ENCODE data around the gene ZNF236. TPM values are rescaled to one million over a fixed set of nuclear protein-coding genes. Genes with fewer than 3 reads are reported as not detected.

Gene ZNF236
- total and polyA plus RNA-seq, 2 donors (not counting 3 experiments of a cell fraction or from before 2014, with no cell fraction given): 4.5 to 14.7 TPM

DNA sequence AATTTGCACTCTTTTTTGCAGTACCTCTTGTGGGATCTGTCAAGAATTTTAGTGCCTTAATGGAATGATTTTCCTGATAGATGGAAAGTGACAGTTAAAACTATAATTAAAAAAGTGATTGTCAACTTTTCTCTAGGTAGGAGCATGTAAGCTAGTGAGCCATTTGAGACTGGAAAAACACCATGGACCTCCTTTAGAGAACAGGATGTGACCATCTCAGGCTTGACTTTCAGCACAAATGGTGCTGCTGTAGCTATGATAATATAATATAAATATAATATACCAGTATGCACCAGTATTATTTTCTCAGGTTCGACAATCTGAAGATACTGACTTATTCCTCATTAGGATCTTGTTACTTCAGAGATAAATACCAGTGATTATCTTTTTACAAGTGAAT is 27.8 kb downstream of the ZNF236 start:
- CTCF ChIA-PET: interaction anchor here (0.7 to 1.4 kb wide), 2 partner anchors 19 to 47 kb away, joined by 3 to 4 read pairs; no protein-coding TSS in a partner anchor
- BruUV-seq (replicated peaks): no TSS peak

DNA sequence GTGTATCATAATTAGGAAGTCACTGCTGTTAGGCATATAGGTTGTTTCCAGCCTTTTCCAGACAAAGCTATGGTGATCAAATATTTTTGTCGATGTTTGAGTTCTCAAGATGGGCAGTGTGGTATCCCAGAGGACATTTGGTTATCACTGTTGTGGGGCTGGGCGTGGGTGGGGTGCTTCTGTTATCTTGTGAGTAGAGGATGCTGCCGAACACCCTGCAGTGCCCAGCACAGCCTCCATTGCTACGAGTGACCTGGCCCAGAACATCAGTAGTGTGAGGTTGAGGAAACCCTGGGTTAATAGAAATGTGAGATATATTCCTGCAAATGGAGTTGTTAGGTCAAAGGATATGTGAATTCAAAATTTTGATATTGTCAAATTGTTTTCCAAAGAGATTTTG is 33.2 kb downstream of the ZNF236 start:
- H2AFZ ChIP-seq (ENCODE audit: low read depth, low read length): no peak overlapping the region
- no peaks in the 10 kb centered on the region for H3K4me1 ChIP-seq (ENCODE audit: control insufficient read depth, extremely low read depth, insufficient read depth, low read length)
- no peak overlapping the region for H3K9ac ChIP-seq (replicated peaks; ENCODE audit: extremely low read depth, insufficient read depth, low read length)
- H3K27me3 ChIP-seq (ENCODE audit: control insufficient read depth in 2 of 2, insufficient read depth in 2 of 2, low read length in 2 of 2): no peaks in the 10 kb centered on the region
- no peak overlapping the region for H3K4me2 ChIP-seq (ENCODE audit: insufficient read depth, low read length)
- no peak overlapping the region for H3K4me3 ChIP-seq (replicated peaks in 1 of 3; ENCODE audit: insufficient read depth in 1 of 3, low read depth in 1 of 3, low read length in 3 of 3)
- no peaks in the 10 kb centered on the region for H3K79me2 ChIP-seq (ENCODE audit: control insufficient read depth, insufficient read depth, low read length)
- no TSS peak for BruUV-seq (replicated peaks)
- POLR2A ChIA-PET: no interaction called here
- CTCF ChIA-PET: no interaction called here
- no peaks in the 10 kb centered on the region for H3K9me3 ChIP-seq (replicated peaks; ENCODE audit: control insufficient read depth, insufficient read depth, low read length)
- no peak for TF ChIP-seq JUN (IDR thresholded peaks at IDR 0.05; ENCODE audit: borderline replicate concordance, insufficient read depth, insufficient read length, low read depth)
- no peak for TF ChIP-seq POLR2A (IDR thresholded peaks at IDR 0.05; ENCODE audit: low read depth, low read length)
- TF ChIP-seq, protein P1, sequence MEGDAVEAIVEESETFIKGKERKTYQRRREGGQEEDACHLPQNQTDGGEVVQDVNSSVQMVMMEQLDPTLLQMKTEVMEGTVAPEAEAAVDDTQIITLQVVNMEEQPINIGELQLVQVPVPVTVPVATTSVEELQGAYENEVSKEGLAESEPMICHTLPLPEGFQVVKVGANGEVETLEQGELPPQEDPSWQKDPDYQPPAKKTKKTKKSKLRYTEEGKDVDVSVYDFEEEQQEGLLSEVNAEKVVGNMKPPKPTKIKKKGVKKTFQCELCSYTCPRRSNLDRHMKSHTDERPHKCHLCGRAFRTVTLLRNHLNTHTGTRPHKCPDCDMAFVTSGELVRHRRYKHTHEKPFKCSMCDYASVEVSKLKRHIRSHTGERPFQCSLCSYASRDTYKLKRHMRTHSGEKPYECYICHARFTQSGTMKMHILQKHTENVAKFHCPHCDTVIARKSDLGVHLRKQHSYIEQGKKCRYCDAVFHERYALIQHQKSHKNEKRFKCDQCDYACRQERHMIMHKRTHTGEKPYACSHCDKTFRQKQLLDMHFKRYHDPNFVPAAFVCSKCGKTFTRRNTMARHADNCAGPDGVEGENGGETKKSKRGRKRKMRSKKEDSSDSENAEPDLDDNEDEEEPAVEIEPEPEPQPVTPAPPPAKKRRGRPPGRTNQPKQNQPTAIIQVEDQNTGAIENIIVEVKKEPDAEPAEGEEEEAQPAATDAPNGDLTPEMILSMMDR (IDR thresholded peaks at IDR 0.05; ENCODE audit: extremely low read depth in 1 of 2, insufficient read depth in 1 of 2, low read depth in 1 of 2, low read length in 2 of 2): no peak
- dilution Hi-C loops (cut with MboI; ENCODE audit: extremely low pct_ligation_motif_present, low sequenced_read_pairs) (no loop called here), intact Hi-C loops (cut with micrococcal nuclease) (no loop called here)
- H3K36me3 ChIP-seq (ENCODE audit: control insufficient read depth in 2 of 2, extremely low read depth in 1 of 2, insufficient read depth in 2 of 2, low read length in 2 of 2): peaks cover 0 to 2% of the 10 kb centered on the region in 2 experiments
- DNase-seq (ENCODE audit: low read depth, low spot score) (no peak), FAIRE-seq (no peak)
- H3K9me1 ChIP-seq (replicated peaks; ENCODE audit: control insufficient read depth, extremely low read depth, insufficient read depth, low read length): no peaks in the 10 kb centered on the region
- H3K27ac ChIP-seq (ENCODE audit: insufficient read depth, low read depth, low read length): no peak overlapping the region
- no peaks in the 10 kb centered on the region for H4K20me1 ChIP-seq (replicated peaks; ENCODE audit: control insufficient read depth, extremely low read depth, insufficient read depth, low read length)

More for the DNA sequence above, 27.8 kb downstream of the ZNF236 start:
- no peak overlapping the region for H3K27ac ChIP-seq (ENCODE audit: insufficient read depth, low read depth, low read length)
- intact Hi-C loops (cut with micrococcal nuclease) (no loop called here), dilution Hi-C loops (cut with MboI; ENCODE audit: extremely low pct_ligation_motif_present, low sequenced_read_pairs) (no loop called here)
- H2AFZ ChIP-seq (ENCODE audit: low read depth, low read length): no peak overlapping the region
- no peaks in the 10 kb centered on the region for H3K4me1 ChIP-seq (ENCODE audit: control insufficient read depth, extremely low read depth, insufficient read depth, low read length)
- no peak overlapping the region for H3K4me3 ChIP-seq (replicated peaks in 1 of 3; ENCODE audit: insufficient read depth in 1 of 3, low read depth in 1 of 3, low read length in 3 of 3)
- H3K79me2 ChIP-seq (ENCODE audit: control insufficient read depth, insufficient read depth, low read length): peaks cover 18% of the 10 kb centered on the region
- H4K20me1 ChIP-seq (replicated peaks; ENCODE audit: control insufficient read depth, extremely low read depth, insufficient read depth, low read length): no peaks in the 10 kb centered on the region
- no peaks in the 10 kb centered on the region for H3K27me3 ChIP-seq (ENCODE audit: control insufficient read depth in 2 of 2, insufficient read depth in 2 of 2, low read length in 2 of 2)
- DNase-seq (ENCODE audit: low read depth, low spot score): no peak
- H3K9ac ChIP-seq (replicated peaks; ENCODE audit: extremely low read depth, insufficient read depth, low read length): no peak overlapping the region
- POLR2A ChIA-PET: no interaction called here
- no peaks in the 10 kb centered on the region for H3K9me1 ChIP-seq (replicated peaks; ENCODE audit: control insufficient read depth, extremely low read depth, insufficient read depth, low read length)
- no peaks in the 10 kb centered on the region for H3K9me3 ChIP-seq (replicated peaks; ENCODE audit: control insufficient read depth, insufficient read depth, low read length)
- H3K36me3 ChIP-seq (ENCODE audit: control insufficient read depth in 2 of 2, extremely low read depth in 1 of 2, insufficient read depth in 2 of 2, low read length in 2 of 2): no peaks in the 10 kb centered on the region
- TF ChIP-seq, protein P1 (IDR thresholded peaks at IDR 0.05; ENCODE audit: extremely low read depth in 1 of 2, insufficient read depth in 1 of 2, low read depth in 1 of 2, low read length in 2 of 2): no peak
- TF ChIP-seq JUN (IDR thresholded peaks at IDR 0.05; ENCODE audit: borderline replicate concordance, insufficient read depth, insufficient read length, low read depth): no peak
- no peak for TF ChIP-seq EZH2 (IDR thresholded peaks at IDR 0.05; ENCODE audit: borderline replicate concordance, low read depth, low read length, severe bottlenecking)
- no peak for FAIRE-seq
- no peak overlapping the region for H3K4me2 ChIP-seq (ENCODE audit: insufficient read depth, low read length)

All from endothelial cell of umbilical vein (primary cell).